OCI-LY1 (cell line): ENCODE measurements around the gene LPCAT2.

ENCODE experiments used
- H2AFZ ChIP-seq: fragments of 200-600 bp; sonication (generic), shearing (Covaris generic); 2 replicates; pipeline ENCODE4 v1.6.0; 2014; ENCODE audit warnings: antibody characterized with exemption, mild to moderate bottlenecking, low read length
- H3F3A ChIP-seq: fragments of 200-600 bp; sonication (generic), shearing (Covaris generic); 2 replicates; pipeline ENCODE4 v1.6.0; 2014; ENCODE audit warnings: mild to moderate bottlenecking, antibody characterized with exemption, low read length, moderate library complexity; ENCODE audit not compliant: insufficient read depth
- H3K27ac ChIP-seq: fragments of 200-600 bp; sonication (generic); 2 replicates; pipeline ENCODE4 v1.5.1; 2014; ENCODE audit warnings: low read length, mixed run types, mild to moderate bottlenecking, low read depth; ENCODE audit not compliant: poor library complexity, severe bottlenecking
- H3K27me3 ChIP-seq: fragments of 200-600 bp; sonication (generic); 2 replicates; pipeline ENCODE4 v1.6.0; 2014; ENCODE audit warnings: antibody characterized with exemption, mild to moderate bottlenecking, low read length, moderate library complexity; ENCODE audit not compliant: insufficient read depth
- H3K36me3 ChIP-seq: fragments of 200-600 bp; sonication (generic); 2 replicates; pipeline ENCODE4 v1.6.1; 2014; ENCODE audit warnings: mild to moderate bottlenecking, antibody characterized with exemption, low read length, moderate library complexity, mixed read lengths; ENCODE audit not compliant: insufficient read depth
- H3K4me1 ChIP-seq: fragments of 200-600 bp; sonication (generic); 2 replicates; pipeline ENCODE4 v1.5.1; 2014; ENCODE audit warnings: mild to moderate bottlenecking, low read length, moderate library complexity; ENCODE audit not compliant: insufficient read depth, severe bottlenecking
- H3K4me2 ChIP-seq: fragments of 200-600 bp; sonication (generic), shearing (Covaris generic); 2 replicates; pipeline ENCODE4 v1.6.1; 2014; ENCODE audit warnings: low read length
- H3K4me3 ChIP-seq: fragments of 200-600 bp; sonication (generic); 2 replicates; pipeline ENCODE4 v1.5.1; 2014; ENCODE audit warnings: low read length, low read depth, mild to moderate bottlenecking, mixed read lengths; ENCODE audit not compliant: poor library complexity, severe bottlenecking
- H3K79me2 ChIP-seq: fragments of 200-600 bp; shearing (Covaris generic); 2 replicates; pipeline ENCODE4 v1.6.1; 2016; ENCODE audit warnings: mixed run types, low read length, mixed read lengths; ENCODE audit not compliant: insufficient read depth
- H3K9ac ChIP-seq: fragments of 200-600 bp; sonication (generic), shearing (Covaris generic); 2 replicates; pipeline ENCODE4 v1.6.1; 2014; ENCODE audit warnings: mild to moderate bottlenecking, low read length, mixed read lengths
- H3K9me2 ChIP-seq: fragments of 200-600 bp; sonication (generic), shearing (Covaris generic); 2 replicates; pipeline ENCODE4 v1.6.1; 2014; ENCODE audit warnings: low read depth, mild to moderate bottlenecking, low read length, mixed read lengths
- H3K9me3 ChIP-seq: fragments of 200-600 bp; shearing (Covaris generic); 2 replicates; pipeline ENCODE4 v1.6.1; 2014; ENCODE audit warnings: low read length, mixed read lengths
- H4K20me1 ChIP-seq: fragments of 200-600 bp; sonication (generic), shearing (Covaris generic); 2 replicates; pipeline ENCODE4 v1.6.0; 2016; ENCODE audit warnings: mild to moderate bottlenecking, low read length; ENCODE audit not compliant: insufficient read depth
- EZH2 ChIP-seq: fragments of 200-600 bp; sonication (generic), shearing (Covaris generic); IDR thresholded peaks from 2 replicates; pipeline ENCODE4 v1.8.0; 2017; ENCODE audit warnings: borderline replicate concordance, mixed run types, mild to moderate bottlenecking, antibody characterized with exemption, low read length, moderate library complexity, mixed read lengths
- TF ChIP-seq, protein P1 (sequence below): fragments of 200-600 bp; sonication (generic), shearing (Covaris generic); IDR thresholded peaks from 2 replicates; pipeline ENCODE4 v1.5.1; 2017; ENCODE audit warnings: mild to moderate bottlenecking, antibody characterized with exemption, low read length, moderate library complexity, mixed read lengths

Gene LPCAT2

DNA sequence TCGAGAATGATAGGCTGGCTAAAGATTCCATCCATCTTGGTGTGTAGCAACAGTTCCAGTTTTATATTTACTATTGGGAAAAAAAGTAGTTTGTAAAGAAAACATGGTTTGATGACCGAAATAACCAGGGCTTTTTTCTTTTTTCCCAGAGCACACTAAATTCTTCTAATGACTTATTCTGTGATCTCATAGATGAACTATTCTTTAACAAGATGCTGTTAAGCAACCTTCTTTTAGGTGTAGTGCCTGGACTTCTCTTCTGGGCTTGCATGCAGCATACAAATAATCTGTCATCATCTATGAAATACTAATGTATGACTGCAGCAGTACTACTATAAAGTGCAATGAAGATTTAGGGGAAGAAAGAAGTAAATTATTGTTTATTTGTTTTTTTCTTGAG lies 46.6 kb downstream of the LPCAT2 start:
- H3K4me2 ChIP-seq, result no peak overlapping the region
- no peaks in the 10 kb centered on the region for H3K4me1 ChIP-seq
- no peaks in the 10 kb centered on the region for H3K27me3 ChIP-seq
- no peak overlapping the region for H2AFZ ChIP-seq
- H3K79me2 ChIP-seq, result no peaks in the 10 kb centered on the region
- no peak overlapping the region for H3K4me3 ChIP-seq
- H3K9me2 ChIP-seq, result no peaks in the 10 kb centered on the region
- no peaks in the 10 kb centered on the region for H4K20me1 ChIP-seq
- H3K27ac ChIP-seq, result no peak overlapping the region
- no peak overlapping the region for H3K9ac ChIP-seq
- no peaks in the 10 kb centered on the region for H3F3A ChIP-seq
- TF ChIP-seq, protein P1, sequence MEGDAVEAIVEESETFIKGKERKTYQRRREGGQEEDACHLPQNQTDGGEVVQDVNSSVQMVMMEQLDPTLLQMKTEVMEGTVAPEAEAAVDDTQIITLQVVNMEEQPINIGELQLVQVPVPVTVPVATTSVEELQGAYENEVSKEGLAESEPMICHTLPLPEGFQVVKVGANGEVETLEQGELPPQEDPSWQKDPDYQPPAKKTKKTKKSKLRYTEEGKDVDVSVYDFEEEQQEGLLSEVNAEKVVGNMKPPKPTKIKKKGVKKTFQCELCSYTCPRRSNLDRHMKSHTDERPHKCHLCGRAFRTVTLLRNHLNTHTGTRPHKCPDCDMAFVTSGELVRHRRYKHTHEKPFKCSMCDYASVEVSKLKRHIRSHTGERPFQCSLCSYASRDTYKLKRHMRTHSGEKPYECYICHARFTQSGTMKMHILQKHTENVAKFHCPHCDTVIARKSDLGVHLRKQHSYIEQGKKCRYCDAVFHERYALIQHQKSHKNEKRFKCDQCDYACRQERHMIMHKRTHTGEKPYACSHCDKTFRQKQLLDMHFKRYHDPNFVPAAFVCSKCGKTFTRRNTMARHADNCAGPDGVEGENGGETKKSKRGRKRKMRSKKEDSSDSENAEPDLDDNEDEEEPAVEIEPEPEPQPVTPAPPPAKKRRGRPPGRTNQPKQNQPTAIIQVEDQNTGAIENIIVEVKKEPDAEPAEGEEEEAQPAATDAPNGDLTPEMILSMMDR, result no peak
- no peak for TF ChIP-seq EZH2
- no peaks in the 10 kb centered on the region for H3K36me3 ChIP-seq
- H3K9me3 ChIP-seq, result no peaks in the 10 kb centered on the region

DNA sequence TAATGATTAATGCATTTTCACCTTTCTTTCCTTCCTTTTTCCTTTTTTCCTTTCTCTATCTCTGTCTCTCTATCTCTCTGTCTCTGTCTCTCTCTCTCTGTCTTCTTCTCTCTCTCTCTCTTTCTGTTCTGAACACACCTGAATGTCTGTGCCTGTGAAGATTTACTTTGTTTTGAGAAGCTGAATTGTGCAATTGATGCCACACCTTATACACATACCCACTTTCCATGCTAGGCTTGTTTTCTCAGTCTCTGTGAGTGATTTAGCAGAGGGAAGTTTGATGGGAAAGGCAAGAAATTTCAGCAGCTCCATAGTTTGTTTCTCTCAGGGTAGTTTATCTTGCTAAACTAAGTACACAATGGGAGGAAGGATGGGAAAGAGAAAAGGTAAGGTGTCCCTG lies 48.3 kb downstream of the LPCAT2 start:
- no peaks in the 10 kb centered on the region for H3K9me3 ChIP-seq
- no peaks in the 10 kb centered on the region for H4K20me1 ChIP-seq
- no peak for TF ChIP-seq EZH2
- TF ChIP-seq, protein P1, result no peak
- no peak overlapping the region for H3K4me3 ChIP-seq
- no peak overlapping the region for H3K4me2 ChIP-seq
- no peaks in the 10 kb centered on the region for H3K4me1 ChIP-seq
- no peak overlapping the region for H3K9ac ChIP-seq
- no peaks in the 10 kb centered on the region for H3K36me3 ChIP-seq
- no peaks in the 10 kb centered on the region for H3K27me3 ChIP-seq
- no peaks in the 10 kb centered on the region for H3K9me2 ChIP-seq
- no peaks in the 10 kb centered on the region for H3F3A ChIP-seq
- H3K79me2 ChIP-seq, result no peaks in the 10 kb centered on the region
- H2AFZ ChIP-seq, result no peak overlapping the region
- H3K27ac ChIP-seq, result no peak overlapping the region

DNA sequence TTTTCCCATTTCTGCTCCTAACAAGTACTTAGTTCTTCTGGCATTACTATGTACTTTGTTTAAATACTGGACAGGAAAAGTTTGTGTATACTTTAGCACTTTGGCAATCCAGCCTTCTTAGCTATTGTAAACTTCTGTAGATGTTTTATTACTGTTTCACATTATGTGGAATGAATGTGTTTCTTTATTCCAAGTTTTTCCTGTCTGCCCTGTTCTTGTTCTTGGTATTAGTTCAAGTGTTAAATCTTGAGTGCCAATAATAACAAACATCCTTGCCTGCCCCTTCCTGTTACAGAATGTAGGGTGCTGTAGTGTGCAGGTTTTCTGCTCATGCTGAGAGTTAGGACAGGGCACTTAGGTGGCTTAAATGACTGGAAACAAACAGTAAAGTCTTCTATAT lies 50.4 kb downstream of the LPCAT2 start:
- Histone ChIP-seq H4K20me1 (no peaks in the 10 kb centered on the region), H3K4me1 (no peaks in the 10 kb centered on the region), H3F3A (no peaks in the 10 kb centered on the region), H3K27me3 (no peaks in the 10 kb centered on the region), H3K79me2 (no peaks in the 10 kb centered on the region), H2AFZ (no peak overlapping the region), H3K9me3 (no peaks in the 10 kb centered on the region), H3K9ac (no peak overlapping the region), H3K27ac (no peak overlapping the region), H3K4me2 (no peak overlapping the region), H3K36me3 (no peaks in the 10 kb centered on the region), H3K4me3 (no peak overlapping the region), H3K9me2 (no peaks in the 10 kb centered on the region)
- TF ChIP-seq, protein P1, result no peak
- no peak for TF ChIP-seq EZH2
